ENCODE results near the gene CASK. TPM values are rescaled to one million over a fixed set of nuclear protein-coding genes. Genes with fewer than 3 reads are reported as not detected.

CASK gene
- total RNA-seq, 1 experiment from 2014 or later: 33.5 TPM

DNA sequence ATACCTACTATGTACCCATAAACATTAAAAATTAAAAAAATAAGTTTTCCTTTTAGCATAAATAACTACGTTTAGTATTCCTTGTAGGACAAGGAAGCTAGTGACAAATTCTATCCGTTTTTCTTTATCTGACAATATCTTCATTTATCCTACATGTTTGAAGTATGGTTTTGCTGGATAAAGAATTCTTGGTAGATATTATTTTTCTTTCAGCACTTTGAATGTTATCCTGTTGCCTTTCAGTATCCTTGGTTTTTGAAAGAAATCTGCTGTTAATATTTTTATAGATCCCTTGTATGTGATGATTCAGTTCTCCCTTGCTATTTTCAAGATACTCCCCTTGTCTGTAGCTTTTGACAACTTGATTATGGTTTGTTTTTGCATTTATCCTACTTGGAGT, 76.6 kb downstream of the CASK start:
- intact Hi-C loops (cut with micrococcal nuclease; ENCODE audit: unreplicated experiment): no loop called here
- POLR2A ChIA-PET (ENCODE audit: low non-redundant PET): no interaction called here

DNA sequence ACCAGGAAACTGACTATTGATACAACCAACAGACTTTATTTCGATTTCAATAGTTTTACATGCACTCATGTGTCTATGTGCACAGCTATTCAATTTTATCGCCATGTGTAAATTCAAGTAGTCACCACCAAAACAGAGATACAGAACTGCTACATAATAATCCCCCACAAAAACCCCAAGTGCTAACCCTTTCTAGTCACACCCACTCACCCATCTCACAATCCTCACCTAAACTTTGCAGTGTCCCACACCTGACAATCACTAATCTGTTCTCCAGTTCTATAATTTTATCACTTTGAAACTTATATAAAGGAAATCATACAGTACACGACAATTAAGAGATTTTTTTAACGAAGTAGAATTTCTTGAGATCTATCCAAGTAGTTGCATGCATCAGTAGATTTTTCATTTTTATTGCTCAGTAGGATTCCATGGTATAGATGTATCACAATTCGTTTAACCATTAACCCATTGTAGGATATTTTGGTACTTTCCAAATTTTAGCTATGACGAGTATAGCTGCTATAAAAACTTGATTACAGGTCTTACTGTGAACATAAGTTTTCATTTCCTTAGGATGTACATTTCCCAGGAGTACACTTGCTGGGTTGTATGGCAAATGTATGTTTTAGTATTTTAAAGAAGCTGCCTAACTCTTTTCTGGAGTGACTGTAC, 85.9 kb downstream of the CASK start:
- intact Hi-C loops (cut with micrococcal nuclease; ENCODE audit: unreplicated experiment): no loop called here
- no peaks in the 10 kb centered on the region for H3K36me3 ChIP-seq (ENCODE audit: insufficient read depth, low read length, poor library complexity, severe bottlenecking)
- H3K4me1 ChIP-seq (ENCODE audit: insufficient read depth, low read length, poor library complexity, severe bottlenecking): no peaks in the 10 kb centered on the region
- BruUV-seq (replicated peaks): no TSS peak
- POLR2A ChIA-PET (ENCODE audit: low non-redundant PET): no interaction called here
- H3K9me3 ChIP-seq (ENCODE audit: low read depth, low read length, poor library complexity, severe bottlenecking): no peaks in the 10 kb centered on the region
- TF ChIP-seq, protein P1, sequence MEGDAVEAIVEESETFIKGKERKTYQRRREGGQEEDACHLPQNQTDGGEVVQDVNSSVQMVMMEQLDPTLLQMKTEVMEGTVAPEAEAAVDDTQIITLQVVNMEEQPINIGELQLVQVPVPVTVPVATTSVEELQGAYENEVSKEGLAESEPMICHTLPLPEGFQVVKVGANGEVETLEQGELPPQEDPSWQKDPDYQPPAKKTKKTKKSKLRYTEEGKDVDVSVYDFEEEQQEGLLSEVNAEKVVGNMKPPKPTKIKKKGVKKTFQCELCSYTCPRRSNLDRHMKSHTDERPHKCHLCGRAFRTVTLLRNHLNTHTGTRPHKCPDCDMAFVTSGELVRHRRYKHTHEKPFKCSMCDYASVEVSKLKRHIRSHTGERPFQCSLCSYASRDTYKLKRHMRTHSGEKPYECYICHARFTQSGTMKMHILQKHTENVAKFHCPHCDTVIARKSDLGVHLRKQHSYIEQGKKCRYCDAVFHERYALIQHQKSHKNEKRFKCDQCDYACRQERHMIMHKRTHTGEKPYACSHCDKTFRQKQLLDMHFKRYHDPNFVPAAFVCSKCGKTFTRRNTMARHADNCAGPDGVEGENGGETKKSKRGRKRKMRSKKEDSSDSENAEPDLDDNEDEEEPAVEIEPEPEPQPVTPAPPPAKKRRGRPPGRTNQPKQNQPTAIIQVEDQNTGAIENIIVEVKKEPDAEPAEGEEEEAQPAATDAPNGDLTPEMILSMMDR (conservative IDR thresholded peaks at IDR 0.05; ENCODE audit: low read depth, low read length): no peak
- no peak for TF ChIP-seq EZH2 (IDR thresholded peaks at IDR 0.05; ENCODE audit: borderline replicate concordance, low read depth, low read length, poor library complexity, severe bottlenecking)
- no peak overlapping the region for H3K27ac ChIP-seq (ENCODE audit: low read depth, low read length, poor library complexity, severe bottlenecking)
- no peak overlapping the region for H3K4me3 ChIP-seq (ENCODE audit: low read depth, low read length, poor library complexity, severe bottlenecking)
- no peaks in the 10 kb centered on the region for H3K27me3 ChIP-seq (replicated peaks; ENCODE audit: insufficient read depth, low read depth, low read length, poor library complexity)
- CTCF ChIA-PET: no interaction called here
- no peak for DNase-seq (ENCODE audit: low spot score)

More for the DNA sequence above, 76.6 kb downstream of the CASK start:
- no peaks in the 10 kb centered on the region for H3K36me3 ChIP-seq (ENCODE audit: insufficient read depth, low read length, poor library complexity, severe bottlenecking)
- H3K4me3 ChIP-seq (ENCODE audit: low read depth, low read length, poor library complexity, severe bottlenecking): no peak overlapping the region
- no peaks in the 10 kb centered on the region for H3K4me1 ChIP-seq (ENCODE audit: insufficient read depth, low read length, poor library complexity, severe bottlenecking)
- no peak overlapping the region for H3K27ac ChIP-seq (ENCODE audit: low read depth, low read length, poor library complexity, severe bottlenecking)
- H3K27me3 ChIP-seq (replicated peaks; ENCODE audit: insufficient read depth, low read depth, low read length, poor library complexity): no peaks in the 10 kb centered on the region
- TF ChIP-seq, protein P1 (conservative IDR thresholded peaks at IDR 0.05; ENCODE audit: low read depth, low read length): no peak
- no peak for TF ChIP-seq EZH2 (IDR thresholded peaks at IDR 0.05; ENCODE audit: borderline replicate concordance, low read depth, low read length, poor library complexity, severe bottlenecking)
- H3K9me3 ChIP-seq (ENCODE audit: low read depth, low read length, poor library complexity, severe bottlenecking): peaks cover 14% of the 10 kb centered on the region
- no peak for DNase-seq (ENCODE audit: low spot score)
- CTCF ChIA-PET: no interaction called here
- no TSS peak for BruUV-seq (replicated peaks)

DNA sequence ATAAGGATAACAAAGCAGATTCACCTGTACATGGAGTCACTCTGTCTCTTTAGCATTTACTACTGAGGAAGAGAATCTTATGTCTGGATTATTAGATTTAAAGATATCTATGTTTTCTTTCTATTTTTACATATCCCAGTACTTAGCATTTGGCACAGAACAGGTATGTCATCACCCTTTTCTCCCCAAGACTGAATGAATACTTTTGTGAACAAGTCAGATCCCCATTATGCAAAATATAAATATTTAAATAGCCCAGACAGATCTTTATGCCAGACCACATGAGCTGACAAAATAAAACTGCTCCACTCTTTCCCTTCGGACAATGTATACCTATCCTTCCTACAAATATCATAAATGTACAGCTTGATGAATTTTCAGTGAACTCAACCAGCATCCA, 94.5 kb downstream of the CASK start:
- CTCF ChIA-PET: no interaction called here

More for the DNA sequence above, 94.5 kb downstream of the CASK start:
- H3K4me1 ChIP-seq (ENCODE audit: insufficient read depth, low read length, poor library complexity, severe bottlenecking): no peaks in the 10 kb centered on the region
- H3K27me3 ChIP-seq (replicated peaks; ENCODE audit: insufficient read depth, low read depth, low read length, poor library complexity): no peaks in the 10 kb centered on the region
- no peak for DNase-seq (ENCODE audit: low spot score)
- POLR2A ChIA-PET (ENCODE audit: low non-redundant PET): no interaction called here
- no peak overlapping the region for H3K4me3 ChIP-seq (ENCODE audit: low read depth, low read length, poor library complexity, severe bottlenecking)
- no peaks in the 10 kb centered on the region for H3K9me3 ChIP-seq (ENCODE audit: low read depth, low read length, poor library complexity, severe bottlenecking)
- H3K36me3 ChIP-seq (ENCODE audit: insufficient read depth, low read length, poor library complexity, severe bottlenecking): no peaks in the 10 kb centered on the region
- H3K27ac ChIP-seq (ENCODE audit: low read depth, low read length, poor library complexity, severe bottlenecking): no peak overlapping the region
- TF ChIP-seq EZH2 (IDR thresholded peaks at IDR 0.05; ENCODE audit: borderline replicate concordance, low read depth, low read length, poor library complexity, severe bottlenecking): no peak
- TF ChIP-seq, protein P1 (conservative IDR thresholded peaks at IDR 0.05; ENCODE audit: low read depth, low read length): no peak
- BruUV-seq (replicated peaks): no TSS peak
- intact Hi-C loops (cut with micrococcal nuclease; ENCODE audit: unreplicated experiment): no loop called here

Data from A673 (cell line).